GM21723 (cell line): ENCODE results near the gene SBK3.
A peak's percentile ranks its signal among the peaks of the same experiment; 100 is the strongest.
"Not testable (repeated sequence)": the region's sequence is repeated elsewhere in the genome, so short reads cannot be mapped to it uniquely, and the experiment has no call there.

Experiments used
- ATAC-seq: cut with Tn5 transposase; IDR thresholded peaks from one replicate; pipeline ENCODE4 v1.9.1; 2021; ENCODE audit warnings: mild to moderate bottlenecking, moderate library complexity; ENCODE audit not compliant: unreplicated experiment

SBK3 gene

DNA sequence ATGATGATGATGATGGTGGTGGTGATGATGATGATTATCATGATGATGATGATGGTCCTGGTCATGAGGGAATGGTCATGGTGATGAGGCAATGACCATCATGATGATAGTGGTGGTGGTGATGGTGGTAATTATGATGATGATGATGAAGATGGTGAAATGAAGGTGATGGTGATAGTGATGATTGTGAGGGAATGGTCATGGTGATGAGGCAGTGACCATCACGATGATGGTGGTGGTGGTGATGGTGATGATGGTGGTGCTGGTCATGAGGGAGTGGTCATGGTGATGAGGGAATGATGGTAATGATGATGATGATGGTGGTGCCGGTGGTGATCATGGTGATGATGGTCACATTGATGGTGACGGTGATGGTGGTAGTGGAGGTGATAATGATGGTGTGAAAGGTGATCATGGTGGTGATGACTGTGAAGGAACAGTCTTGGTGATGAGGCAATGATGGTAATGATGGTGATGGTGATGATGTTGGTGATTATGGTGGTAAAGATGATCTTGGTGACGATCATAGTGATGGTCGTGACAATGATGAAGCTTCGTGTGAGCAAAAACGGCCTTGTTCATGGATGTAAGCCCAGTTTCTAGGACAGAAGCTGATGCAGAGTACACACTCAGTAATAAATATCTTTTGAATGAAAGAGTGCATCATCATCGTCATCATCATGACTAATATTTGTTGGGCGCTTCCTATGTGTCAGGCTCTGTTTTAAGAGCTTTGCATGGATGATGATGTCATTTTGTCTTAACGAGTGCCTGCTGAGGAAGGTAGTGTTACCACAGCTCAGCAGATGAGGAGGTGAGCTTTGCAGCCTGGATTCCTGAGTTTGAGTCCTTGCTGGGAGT, 25.7 kb downstream of the SBK3 start:
- no peak for ATAC-seq

DNA sequence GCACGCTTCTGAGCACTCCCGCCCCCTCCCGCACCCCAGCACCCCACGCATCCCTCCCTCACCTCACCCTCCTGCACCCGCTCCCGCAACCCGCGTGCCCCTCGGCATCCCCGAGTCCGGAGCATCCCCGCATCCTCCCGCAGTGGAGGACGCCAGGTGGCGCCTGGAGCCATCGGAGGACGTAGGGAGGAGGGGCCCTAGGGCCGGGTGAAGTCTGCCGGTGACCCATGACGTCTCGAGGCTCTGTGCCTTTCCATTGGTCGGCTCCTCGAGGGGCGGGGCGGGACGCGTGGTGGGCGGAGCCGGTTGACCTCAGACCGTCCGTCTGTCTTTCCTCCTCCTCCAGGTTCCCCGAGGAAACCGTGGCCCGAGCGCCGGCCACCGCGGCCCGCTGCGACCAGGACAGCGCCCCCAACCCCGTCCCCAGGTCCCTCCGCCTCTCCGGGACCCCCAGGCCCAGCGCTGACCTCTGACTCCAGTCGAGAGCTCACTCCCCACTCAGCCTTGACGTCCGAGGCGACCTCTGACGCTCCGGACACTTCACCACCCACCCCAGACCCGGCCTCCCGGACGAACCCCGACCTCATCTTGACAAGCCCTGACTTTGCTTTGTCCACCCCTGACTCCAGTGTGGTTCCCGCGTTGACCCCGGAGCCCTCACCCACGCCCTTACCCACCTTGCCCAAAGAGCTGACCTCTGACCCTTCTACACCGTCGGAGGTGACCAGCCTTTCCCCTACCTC, 28.3 kb downstream of the SBK3 start:
- peak; percentile 97 for ATAC-seq

DNA sequence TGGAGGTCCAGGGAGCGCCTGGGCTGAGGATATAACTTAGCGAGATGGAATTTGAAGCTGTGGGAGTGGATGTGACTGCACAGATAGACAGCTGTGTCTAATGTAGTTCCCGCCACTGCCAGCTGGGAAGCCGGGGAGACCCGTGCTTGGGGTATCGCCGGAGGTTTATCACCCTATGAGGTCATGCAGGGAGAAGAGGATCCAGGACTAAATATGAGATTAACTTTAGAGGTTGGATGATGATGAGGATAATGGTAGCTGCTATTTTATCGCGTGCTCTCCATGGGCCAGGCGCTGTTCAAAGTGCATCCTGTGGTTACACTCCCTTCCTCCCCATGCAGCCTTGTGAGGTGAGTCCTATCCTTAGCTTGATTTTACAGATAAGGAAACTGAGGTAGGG, 37.2 kb downstream of the SBK3 start:
- no peak for ATAC-seq

DNA sequence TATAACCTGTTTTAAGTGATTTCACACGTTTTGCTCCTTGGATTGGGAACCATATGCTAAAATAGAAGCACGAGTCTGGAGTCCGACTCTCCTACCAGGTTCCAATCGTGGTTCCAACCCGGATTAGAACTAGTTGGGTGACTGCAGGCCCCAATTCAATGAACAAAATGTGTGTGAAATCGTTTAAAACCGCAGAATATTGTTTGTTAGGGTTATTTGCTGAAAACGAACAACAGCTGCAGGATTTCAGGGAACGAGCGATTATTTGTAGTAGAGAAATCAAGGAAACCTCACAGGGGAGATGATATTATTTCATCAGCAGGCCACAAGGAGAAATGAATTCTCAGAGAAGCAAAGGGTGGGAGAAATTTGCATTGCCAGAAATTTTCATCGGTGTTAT, 40.4 kb downstream of the SBK3 start:
- no peak for ATAC-seq

DNA sequence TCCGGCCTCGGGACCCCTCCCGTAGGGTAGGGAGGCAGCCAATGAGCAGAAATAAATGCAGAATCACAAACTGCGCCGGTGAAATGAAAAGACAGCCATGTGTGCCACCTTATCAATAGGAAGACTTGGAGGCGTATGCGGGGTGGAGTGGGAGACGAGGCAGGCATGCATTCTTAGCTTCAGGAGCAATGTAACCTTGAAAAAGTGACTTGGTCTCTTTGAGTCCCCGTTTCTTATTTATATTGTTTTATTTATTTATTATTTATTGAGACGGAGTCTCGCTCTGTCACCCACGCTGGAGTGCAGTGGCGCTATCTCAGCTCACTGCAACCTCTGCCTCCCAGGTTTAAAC, 41.1 kb downstream of the SBK3 start:
- no peak for ATAC-seq

DNA sequence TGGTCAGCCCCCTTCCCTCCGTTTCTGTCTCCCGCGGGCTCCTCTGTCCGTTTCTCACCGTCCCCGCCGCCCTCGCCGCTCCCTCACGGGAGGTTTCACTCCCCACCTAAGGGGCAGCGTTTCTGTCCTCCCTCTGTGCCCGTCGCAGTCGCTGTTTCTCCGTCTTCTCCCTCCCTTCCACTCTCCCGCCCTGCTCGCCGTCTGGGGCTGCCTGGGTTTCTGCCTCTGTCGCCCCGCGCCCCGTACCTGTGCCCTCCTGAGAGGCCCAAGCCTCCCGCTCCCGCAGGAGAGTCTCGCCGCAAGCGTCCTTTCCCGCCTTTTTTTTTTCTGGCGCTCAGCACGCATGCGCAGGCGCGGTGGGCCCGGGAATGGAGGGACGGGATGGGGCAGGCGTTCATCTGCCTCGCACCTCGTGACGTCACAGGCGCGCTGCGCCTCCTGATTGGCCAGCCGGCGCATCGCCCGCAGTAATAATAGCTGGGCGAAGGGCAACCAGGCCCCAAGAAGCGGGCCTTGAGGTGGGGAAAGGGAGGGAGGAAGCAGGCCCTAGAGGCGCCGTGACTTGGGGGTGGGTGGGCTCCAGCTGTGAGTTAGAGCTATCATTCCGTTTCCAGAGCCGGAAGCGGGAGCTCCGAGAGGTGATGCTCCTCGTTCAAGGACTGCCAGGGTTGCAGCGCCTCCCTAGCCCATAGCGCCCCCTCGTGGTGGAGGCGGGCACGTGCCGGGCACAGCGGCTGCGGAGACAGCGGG, 41.7 kb downstream of the SBK3 start:
- peak; percentile 90 for ATAC-seq

DNA sequence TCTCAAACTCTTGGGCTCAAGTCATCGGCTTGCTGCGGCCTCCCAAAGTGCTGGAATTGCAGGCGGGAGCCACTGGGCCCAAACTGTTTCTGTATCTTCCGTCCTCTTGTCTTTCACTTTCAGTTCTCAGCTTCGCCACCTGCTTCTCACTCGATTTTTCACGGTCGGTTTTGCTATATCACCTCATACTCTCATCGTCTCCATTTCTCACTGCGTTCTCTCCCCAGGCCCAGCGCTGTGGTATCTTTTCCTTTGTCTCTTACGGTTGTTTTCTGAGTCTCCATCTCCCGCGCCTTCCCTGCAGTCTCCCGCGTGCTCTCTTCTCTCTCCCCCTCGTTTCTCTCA, 42.2 kb downstream of the SBK3 start:
- ATAC-seq = no peak

DNA sequence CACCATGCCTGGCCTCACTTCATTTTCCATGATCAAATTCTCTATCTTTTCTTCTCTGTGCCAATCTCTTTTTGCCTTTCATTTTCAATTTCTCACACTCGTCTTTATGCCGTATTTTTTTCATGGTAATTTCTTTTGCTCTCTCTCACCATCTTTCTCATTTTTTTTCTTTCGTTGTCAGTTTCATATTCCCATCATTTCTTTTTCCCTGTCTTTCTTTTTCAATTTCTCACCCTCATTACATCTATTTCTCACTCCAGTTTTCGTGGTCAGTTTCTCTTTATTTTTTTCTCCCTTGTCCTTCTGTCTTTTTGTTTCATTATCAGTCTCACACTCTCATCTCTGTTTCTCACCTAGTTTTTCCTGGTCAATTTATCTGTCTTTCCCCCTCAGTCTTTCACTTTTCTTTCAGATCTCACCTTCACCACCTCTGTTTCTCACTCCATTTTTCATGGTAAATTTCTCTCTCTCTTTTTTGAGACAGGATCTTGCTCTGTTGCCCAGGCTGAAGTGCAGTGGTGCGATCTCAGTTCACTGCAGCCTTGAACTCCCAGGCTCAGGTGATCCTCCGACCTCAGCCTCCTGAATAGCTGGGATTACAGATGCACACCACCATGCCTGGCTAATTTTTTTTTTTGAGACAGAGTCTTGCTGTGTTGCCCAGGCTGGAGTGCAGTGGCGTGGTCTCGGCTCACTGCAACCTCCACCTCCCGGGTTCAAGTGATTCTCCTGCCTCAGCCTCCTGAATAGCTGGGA, 43.0 kb downstream of the SBK3 start:
- no peak for ATAC-seq

DNA sequence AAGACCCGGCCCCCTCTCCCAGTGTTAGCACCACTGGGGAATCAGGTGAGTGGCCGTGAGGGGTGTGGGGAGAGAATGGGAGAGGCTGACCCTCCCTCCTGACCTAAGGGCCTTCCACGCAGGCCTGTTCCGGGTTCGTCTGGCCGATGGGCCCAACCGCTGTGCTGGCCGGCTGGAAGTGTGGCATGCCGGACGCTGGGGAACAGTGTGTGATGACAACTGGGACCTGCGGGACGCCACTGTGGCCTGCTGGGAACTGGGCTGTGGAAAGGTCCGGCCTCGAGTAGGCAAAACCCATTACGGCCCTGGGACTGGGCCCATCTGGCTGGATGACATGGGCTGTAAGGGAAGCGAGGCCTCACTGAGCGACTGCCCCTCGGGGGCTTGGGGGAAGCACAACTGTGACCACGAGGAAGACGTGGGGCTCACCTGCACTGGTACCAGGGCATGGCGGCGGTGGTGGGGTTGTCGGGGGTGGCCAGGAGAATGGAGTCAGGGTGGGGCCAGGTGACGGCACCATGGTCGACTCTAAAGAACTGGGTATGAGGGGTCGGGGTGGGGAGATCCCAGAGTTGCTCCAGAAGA, 44.9 kb downstream of the SBK3 start:
- no peak for ATAC-seq

DNA sequence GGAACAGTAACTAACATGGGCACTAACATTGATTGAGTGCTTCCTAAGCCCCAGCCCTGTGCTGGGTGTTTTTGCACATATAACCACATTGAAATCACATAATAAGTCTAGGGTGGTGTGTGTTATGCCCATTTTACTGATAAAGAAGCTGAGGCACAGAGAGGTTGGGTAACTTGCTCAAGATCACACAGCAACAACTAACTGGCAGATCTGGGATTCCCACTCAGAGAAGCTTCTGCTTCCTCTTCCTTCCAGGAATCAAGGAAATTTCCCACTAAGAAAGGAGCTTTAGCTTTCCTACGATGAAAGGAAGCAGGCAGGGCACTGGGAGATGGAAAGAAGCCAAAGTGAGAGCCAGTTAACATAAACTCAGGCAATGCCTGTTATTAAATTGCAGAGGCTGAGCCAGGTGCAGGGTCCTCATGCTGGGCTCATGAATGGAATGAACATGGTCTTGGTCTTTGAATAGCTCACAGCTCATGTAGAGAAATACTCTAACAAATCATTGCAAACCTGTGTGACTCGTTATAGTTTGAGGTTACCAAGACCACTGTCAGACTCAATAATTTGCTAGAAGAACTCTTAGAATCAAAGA, 47.0 kb downstream of the SBK3 start:
- ATAC-seq = no peak

DNA sequence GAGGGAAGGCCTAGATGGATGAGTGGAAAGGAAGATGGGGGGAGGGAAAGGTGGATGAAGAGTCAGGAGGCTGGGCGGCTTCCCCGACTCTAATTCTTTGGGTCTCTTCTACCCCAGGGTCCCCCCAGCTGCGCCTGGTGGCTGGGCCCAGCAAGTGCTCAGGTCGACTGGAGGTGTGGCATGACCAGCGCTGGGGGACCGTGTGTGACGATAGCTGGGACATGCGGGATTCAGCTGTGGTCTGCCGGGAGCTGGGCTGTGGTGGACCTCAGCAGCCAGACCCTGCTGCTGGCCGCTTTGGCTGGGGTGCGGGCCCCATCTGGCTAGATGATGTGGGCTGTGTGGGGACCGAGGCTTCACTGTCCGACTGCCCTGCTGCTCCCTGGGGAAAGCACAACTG, 47.6 kb downstream of the SBK3 start:
- no peak for ATAC-seq

DNA sequence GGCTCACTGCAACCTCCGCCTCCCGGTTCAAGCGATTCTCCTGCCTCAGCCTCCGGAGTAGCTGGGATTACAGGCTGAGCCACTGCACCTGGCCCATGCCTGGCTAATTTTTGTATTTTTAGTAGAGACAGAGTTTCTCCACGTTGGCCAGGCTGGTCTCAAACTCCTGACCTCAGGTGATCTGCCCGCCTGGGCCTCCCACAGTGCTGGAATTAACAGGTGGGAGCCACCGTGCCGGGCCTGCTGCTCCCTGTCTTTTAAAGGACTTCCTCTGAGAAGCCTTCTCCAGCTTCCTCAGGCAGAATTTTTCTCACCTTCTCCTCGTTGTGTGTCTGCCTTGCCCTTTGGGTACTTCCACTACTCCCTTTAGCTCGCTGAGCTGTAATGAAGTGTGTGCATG, 48.5 kb downstream of the SBK3 start:
- not testable (repeated sequence) for ATAC-seq

DNA sequence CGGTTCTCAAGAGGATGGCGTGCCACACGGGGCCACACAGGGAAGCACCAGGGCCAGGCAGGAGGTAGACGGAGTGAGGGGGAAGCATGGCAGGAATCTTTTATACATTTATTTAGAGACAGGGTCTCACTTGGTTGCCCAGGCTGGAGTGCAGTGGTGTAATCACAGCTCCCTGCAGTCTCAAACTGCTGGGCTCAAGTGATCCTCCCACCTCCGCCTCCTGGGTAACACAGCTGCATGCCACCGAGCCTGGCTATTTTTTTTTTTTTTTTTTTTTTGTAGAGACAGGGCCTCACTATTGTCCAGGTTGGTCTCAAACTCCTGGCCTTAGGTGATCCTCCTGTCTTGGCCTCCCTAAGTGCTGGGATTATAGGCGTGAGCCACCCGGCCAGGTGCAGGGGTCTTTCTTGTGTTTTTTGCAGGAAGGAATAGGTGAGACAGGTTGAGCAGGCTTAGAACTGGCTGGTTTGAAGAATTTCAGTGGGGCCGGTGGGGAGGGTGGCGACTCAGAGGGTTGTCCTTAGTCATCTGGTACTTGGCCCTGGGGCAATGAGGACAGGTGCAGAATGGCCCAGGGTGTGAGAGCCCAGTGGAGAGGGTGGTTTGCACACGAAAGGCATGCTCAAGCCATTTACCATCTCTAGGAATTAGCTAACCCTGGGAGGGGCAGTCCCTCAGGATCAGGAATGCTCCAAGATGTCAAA, 49.5 kb downstream of the SBK3 start:
- ATAC-seq = no peak

DNA sequence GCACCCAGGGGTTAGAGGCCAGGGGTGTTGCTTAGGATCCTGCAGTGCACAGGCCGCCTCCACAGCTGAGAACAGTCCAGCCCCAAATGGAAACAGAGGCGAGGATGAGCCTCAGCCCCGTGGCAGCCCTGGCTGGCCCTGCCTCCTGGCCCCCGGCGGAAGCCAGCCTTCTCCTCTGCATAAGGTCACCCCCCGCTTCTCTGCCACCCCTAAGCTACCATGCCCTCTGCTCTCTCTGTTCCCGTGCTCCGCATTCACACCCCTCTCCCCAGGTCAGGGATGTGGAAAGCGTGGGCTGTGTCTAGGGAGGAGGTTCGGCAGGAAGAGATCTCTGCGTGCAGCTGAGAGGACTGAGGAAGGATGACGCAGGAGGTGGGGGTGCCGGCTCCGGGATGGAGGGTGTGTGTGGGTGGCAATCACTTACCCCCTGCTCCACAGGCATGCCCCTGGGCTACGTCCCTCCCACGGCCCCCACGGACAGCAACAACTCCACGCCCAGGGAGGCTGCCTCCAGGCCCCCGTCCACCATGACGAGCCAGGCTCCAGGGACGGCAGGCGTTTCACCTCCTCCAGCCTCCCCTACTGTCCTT, 51.1 kb downstream of the SBK3 start:
- no peak for ATAC-seq

DNA sequence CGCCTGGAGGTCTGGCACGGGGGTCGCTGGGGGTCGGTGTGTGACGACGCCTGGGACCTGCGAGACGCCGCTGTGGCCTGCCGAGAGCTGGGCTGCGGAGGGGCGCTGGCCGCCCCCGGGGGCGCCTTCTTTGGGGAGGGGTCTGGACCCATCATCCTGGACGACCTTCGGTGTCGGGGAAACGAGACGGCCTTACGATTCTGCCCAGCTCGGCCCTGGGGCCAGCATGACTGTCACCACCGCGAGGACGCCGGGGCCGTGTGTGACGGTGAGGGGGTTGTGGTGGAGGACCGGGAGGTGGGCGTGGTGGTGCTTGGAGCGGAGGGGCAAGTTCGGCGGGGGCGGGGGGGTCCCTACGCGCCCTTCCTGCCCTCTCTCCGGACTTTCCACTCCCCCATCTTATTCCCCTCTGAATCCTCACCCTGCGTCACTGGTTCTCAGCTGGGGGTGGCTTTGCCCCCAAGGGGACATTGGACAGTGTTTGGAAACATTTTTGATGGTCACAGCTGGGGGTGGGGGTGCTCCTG, 51.6 kb downstream of the SBK3 start:
- ATAC-seq = no peak

DNA sequence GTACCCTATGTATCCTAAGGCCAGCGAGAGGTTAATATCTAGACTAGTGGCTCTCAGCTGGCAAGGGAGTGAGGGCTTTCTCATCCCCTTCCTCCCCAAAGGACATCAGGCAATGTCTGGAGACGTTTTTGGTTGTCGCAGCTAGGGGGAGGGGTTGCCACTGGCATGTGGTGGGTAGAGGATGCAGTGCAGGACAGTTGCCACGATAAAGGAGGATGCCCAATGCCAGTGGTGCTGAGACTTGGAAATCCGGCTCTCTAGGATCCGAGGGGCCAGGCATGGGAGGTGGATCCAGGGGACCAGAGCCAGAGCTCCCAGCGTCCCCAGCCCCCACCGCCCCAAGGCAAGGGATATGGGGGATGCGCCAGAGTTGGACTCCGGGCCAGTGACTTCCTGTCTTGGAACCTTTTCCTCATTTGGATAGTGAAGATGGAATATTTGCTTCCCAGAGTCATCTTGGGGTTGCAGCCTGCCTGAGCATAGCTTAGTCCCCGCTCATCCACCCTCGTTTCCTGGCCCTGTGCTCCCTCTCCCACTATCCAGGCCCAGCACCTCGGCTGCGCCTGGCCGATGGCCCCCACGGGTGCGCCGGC, 52.2 kb downstream of the SBK3 start:
- no peak for ATAC-seq

DNA sequence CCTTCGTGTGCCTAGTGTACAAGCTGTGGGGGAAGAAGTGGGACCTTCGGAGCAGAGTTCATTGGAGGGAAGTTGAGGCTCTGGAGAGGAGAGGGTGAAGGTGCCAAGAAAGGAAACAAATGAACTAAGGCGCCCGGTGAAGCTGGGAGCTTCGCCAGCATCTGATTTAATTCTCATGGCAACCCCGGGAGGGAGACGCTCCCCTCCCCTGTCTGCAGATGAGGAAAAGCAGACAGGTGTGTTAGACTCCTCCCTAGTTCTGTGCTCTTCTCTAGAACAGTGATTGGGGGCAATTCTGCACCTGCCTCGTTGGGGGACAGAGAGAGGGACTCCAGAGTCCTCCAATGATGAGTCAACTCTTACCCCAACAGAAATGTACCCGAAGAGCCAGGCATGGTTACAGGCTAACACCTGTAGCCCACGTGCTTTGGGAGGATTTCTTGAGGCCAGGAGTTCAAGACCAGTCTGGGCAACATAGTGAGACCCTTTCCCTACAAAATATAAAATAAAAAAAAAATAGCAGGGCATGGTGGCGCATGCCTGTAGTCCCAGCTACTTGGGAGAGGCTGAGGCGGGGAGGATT, 52.9 kb downstream of the SBK3 start:
- ATAC-seq = no peak
